Thyroid gland (tissue), 4 donors: ENCODE data around the gene PWWP2A.

Source experiments
- CTCF ChIP-seq, 6 experiments: fragments of 200-600 bp in 3 of 6; fragments of 450-650 bp in 3 of 6; sonication (generic) in 3 of 6; IDR thresholded peaks; one replicate each; pipeline ENCODE4 v1.5.1; 2016 to 2019; ENCODE audit warnings: antibody characterized with exemption in 6 of 6, mild to moderate bottlenecking in 2 of 6, inconsistent platforms in 1 of 6, moderate library complexity in 1 of 6
- POLR2A ChIP-seq, 2 donors: fragments of 450-650 bp; IDR thresholded peaks; one replicate each; pipeline ENCODE4 v1.6.1; 2017; ENCODE audit warnings: antibody characterized with exemption in 2 of 2, mild to moderate bottlenecking in 2 of 2, moderate library complexity in 1 of 2

GRCh38 chr5:160155017-160155750 is 35.9 kb upstream of the PWWP2A start:
- TF ChIP-seq POLR2A (IDR thresholded peaks at IDR 0.05) (no peak), CTCF (IDR thresholded peaks at IDR 0.05) (no peak)
